ENCODE data around the gene GJA1. TPM values are rescaled to one million over a fixed set of nuclear protein-coding genes. Genes with fewer than 3 reads are reported as not detected.

The GJA1 gene
- total and polyA plus RNA-seq, 2 of the 8 experiments (the other 6 are each of a cell fraction or from before 2014, with no cell fraction given) = 468 to 795 TPM

GRCh38 chr6:121436960-121437850 lies 1.8 kb downstream of the GJA1 start:
- H2BK15ac ChIP-seq (ENCODE audit: low read length) = no peak overlapping the region
- no peak for FAIRE-seq
- H3K79me2 ChIP-seq (ENCODE audit: control insufficient read depth in 1 of 2, insufficient read depth in 2 of 2, low read length in 2 of 2) = peaks cover 42 to 94% of the 10 kb centered on the region in 2 experiments
- peak; percentile 63 for TF ChIP-seq TAF1 (IDR thresholded peaks at IDR 0.05; ENCODE audit: low read depth, low read length)
- TF ChIP-seq ZNF274 (IDR thresholded peaks at IDR 0.05; ENCODE audit: borderline replicate concordance, extremely low read depth, low read length) = no peak
- peak; percentile 77; the same call in 1 of the 2 replicates for TF ChIP-seq POLR2AphosphoS5 (IDR thresholded peaks at IDR 0.05; ENCODE audit: low read depth, low read length)
- TF ChIP-seq CREB1 (IDR thresholded peaks at IDR 0.05) = peak; percentile 42; the same call in 1 of the 2 replicates
- 0 out of 2 replicates have a peak, but pooled peaks have one; percentile 29 for TF ChIP-seq YY1 (IDR thresholded peaks at IDR 0.05; ENCODE audit: low read depth, low read length)
- TF ChIP-seq SIX5 (IDR thresholded peaks at IDR 0.05; ENCODE audit: low read depth, low read length) = no peak
- TF ChIP-seq GTF2F1 (IDR thresholded peaks at IDR 0.05; ENCODE audit: borderline replicate concordance, low read depth, low read length) = no peak
- no peak; the same call in none of the 2 replicates for TF ChIP-seq TBP (IDR thresholded peaks at IDR 0.05; ENCODE audit: low read depth, low read length)
- TF ChIP-seq PHF8 (conservative IDR thresholded peaks at IDR 0.05; ENCODE audit: low read depth, low read length) = 0 out of 2 replicates have a peak, but pooled peaks have one; percentile 16
- TF ChIP-seq CTBP2 (IDR thresholded peaks at IDR 0.05; ENCODE audit: borderline replicate concordance, insufficient read depth, insufficient read length, low read length) = no peak
- TF ChIP-seq POLR2A (IDR thresholded peaks at IDR 0.05; ENCODE audit: control extremely low read depth in 1 of 2, low read depth in 2 of 2, low read length in 2 of 2) = peak; percentile 41 to 59; a peak in 2 of 3 replicates

More at GRCh38 chr6:121436960-121437850, 1.8 kb downstream of the GJA1 start:
- Histone ChIP-seq H3K23me2 (ENCODE audit: low read depth, low read length) (peaks cover 9% of the 10 kb centered on the region), H3K18ac (ENCODE audit: extremely low read depth, low read length) (peak overlapping the region; percentile 96), H2AFZ (ENCODE audit: low read length) (no peak overlapping the region), H2BK12ac (ENCODE audit: low read depth, low read length) (peak overlapping the region; percentile 77; the same call in 1 of the 2 replicates), H3K23ac (ENCODE audit: insufficient read length) (no peak overlapping the region), H4K20me1 (replicated peaks in 1 of 2; ENCODE audit: control insufficient read depth in 1 of 2, insufficient read depth in 2 of 2, low read length in 2 of 2) (peaks cover 5 to 11% of the 10 kb centered on the region in 2 experiments), H2BK5ac (ENCODE audit: low read depth, low read length) (peak overlapping the region; percentile 91), H3K36me3 (ENCODE audit: control insufficient read depth in 2 of 4, insufficient read depth in 4 of 4, low read length in 3 of 4) (peaks cover 0 to 38% (median 2%) of the 10 kb centered on the region in 4 experiments; a peak in 3 of 8 replicates), H2BK120ac (replicated peaks; ENCODE audit: low read depth, low read length) (peak overlapping the region; percentile 45), H3K56ac (replicated peaks; ENCODE audit: insufficient read length, low read depth, low read length) (peak overlapping the region; percentile 87), H4K8ac (ENCODE audit: extremely low read depth, insufficient read depth, low read length) (peak overlapping the region; percentile 81; the same call in 1 of the 2 replicates), H3K4me3 (ENCODE audit: extremely low read depth in 1 of 4, insufficient read depth in 2 of 4, low read depth in 3 of 4, low read length in 4 of 4) (peak overlapping the region; percentile 85 to 94 (median 92)), H2AK5ac (ENCODE audit: low read depth, low read length) (peak overlapping the region; percentile 57; the same call in 1 of the 2 replicates), H3K4me1 (replicated peaks in 1 of 4; ENCODE audit: control insufficient read depth in 3 of 4, insufficient read depth in 4 of 4, low read length in 3 of 4) (peaks cover 0 to 19% (median 5%) of the 10 kb centered on the region in 4 experiments; a peak in 5 of 7 replicates), H3K9ac (replicated peaks in 1 of 4; ENCODE audit: extremely low read depth in 1 of 4, low read depth in 3 of 4, low read length in 3 of 4) (peak overlapping the region; percentile 81 to 94 (median 90)), H3K9me3 (ENCODE audit: insufficient read depth in 2 of 2, low read depth in 1 of 2, low read length in 1 of 2) (no peaks in the 10 kb centered on the region), H3K79me1 (ENCODE audit: low read depth, low read length) (no peaks in the 10 kb centered on the region), H3K14ac (ENCODE audit: insufficient read length) (no peak overlapping the region), H3K27me3 (replicated peaks in 1 of 4; ENCODE audit: control insufficient read depth in 3 of 4, extremely low read depth in 1 of 4, insufficient read depth in 3 of 4, low read length in 3 of 4) (no peaks in the 10 kb centered on the region), H2BK20ac (ENCODE audit: low read length) (no peak overlapping the region), H3K4ac (replicated peaks; ENCODE audit: insufficient read length, low read depth, low read length) (peak overlapping the region; percentile 88), H4K5ac (ENCODE audit: insufficient read length, low read depth, low read length) (peak overlapping the region; percentile 85), H4K91ac (replicated peaks; ENCODE audit: insufficient read length, low read length) (peak overlapping the region; percentile 68), H3K27ac (ENCODE audit: low read depth, low read length) (peak overlapping the region; percentile 91), H3K4me2 (ENCODE audit: insufficient read depth in 1 of 2, low read depth in 2 of 2, low read length in 2 of 2) (peak overlapping the region; percentile 79 to 80)
- CTCF ChIA-PET (ENCODE audit: partially characterized antibody) = interaction anchor here (0.7 to 1.6 kb wide), 2 partner anchors 400 to 412 kb away, joined by 3 to 7 read pairs; no protein-coding TSS in a partner anchor
- 1% methylated on average over 43 of the region's 45 CpGs; no CpG with 5 or more reads in 1 of the 2 experiments for WGBS, 2 experiments (ENCODE audit: extremely low coverage in 1 of 2, insufficient coverage in 1 of 2, insufficient read length in 1 of 2, insufficient replicate concordance in 2 of 2, low coverage in 1 of 2, low lambda C conversion rate in 2 of 2, missing lambda C conversion rate in 1 of 2)
- POLR2A ChIA-PET (ENCODE audit: partially characterized antibody) = interaction anchor here (0.6 to 6.7 kb wide), 30 partner anchors 7 to 1046 kb away, joined by 3 to 63 read pairs (median 4); partner anchors contain the start of gene TBC1D32
- DNase-seq (ENCODE audit: low read depth in 1 of 2, low spot score in 2 of 2) = no peak
